AG04450 (cell line): ENCODE measurements around the gene LIMA1. TPM values are rescaled to one million over a fixed set of nuclear protein-coding genes. Genes with fewer than 3 reads are reported as not detected.
"Not testable (repeated sequence)": the region's sequence is repeated elsewhere in the genome, so short reads cannot be mapped to it uniquely, and the experiment has no call there.

Experiments
- CTCF ChIA-PET: fragments of 300-600, 350-600 bp; formaldehyde crosslinking; extraction: SDS; loops from one replicate; lab custom pipeline; 2022; ENCODE audit warnings: antibody characterized with exemption, inconsistent platforms; lab: Charles Lee
- POLR2A ChIA-PET: fragments of 350-600 bp; formaldehyde crosslinking; extraction: SDS; loops from one replicate; lab custom pipeline; 2021; ENCODE audit warnings: antibody characterized with exemption, inconsistent platforms; lab: Yijun Ruan, JAX
- DNase-seq: peaks from one replicate; pipeline ENCODE4 v3.0.0-alpha.2; 2011; ENCODE audit warnings: low read depth, low spot score
- H3K27ac ChIP-seq: one replicate; pipeline ENCODE4 v1.5.1; 2012; ENCODE audit warnings: low read depth, low read length, control low read depth
- H3K27me3 ChIP-seq: one replicate; pipeline ENCODE4 v1.6.0; 2012; ENCODE audit warnings: low read length; ENCODE audit not compliant: control insufficient read depth, insufficient read depth
- H3K4me3 ChIP-seq: 2 replicates; pipeline ENCODE4 v1.5.1; 2011; ENCODE audit warnings: mild to moderate bottlenecking, low read depth, low read length, control low read depth
- H3K9me3 ChIP-seq: 2 replicates; pipeline ENCODE4 v1.5.1; 2012; ENCODE audit warnings: low read length; ENCODE audit not compliant: control insufficient read depth, insufficient read depth
- CTCF ChIP-seq: IDR thresholded peaks from 2 replicates; pipeline ENCODE4 v1.5.1; 2011; ENCODE audit warnings: low read depth, low read length, control low read depth, inconsistent platforms
- polyA plus RNA-seq: library from polyadenylated mRNA; depleted of rRNA; stranded (reverse); fragments of >200 nt; gene quantifications from 2 replicates; pipeline ENCODE4 v1.2.3, GENCODE V29; 2011

Gene LIMA1
- polyA plus RNA-seq, 1 experiment = 218 TPM

- Histone ChIP-seq H3K27me3 (no peaks in the 10 kb centered on the region), H3K4me3 (no peak overlapping the region), H3K9me3 (no peaks in the 10 kb centered on the region), H3K27ac (no peak overlapping the region)
- ChIA-PET CTCF (interaction anchor here (0.6 kb wide), 1 partner anchor 524 kb away, joined by 3 read pairs; no protein-coding TSS in a partner anchor), POLR2A (no interaction called here)
- DNase-seq = no peak
- TF ChIP-seq CTCF = no peak
Measured at GRCh38 chr12:50275556-50275955, 7.8 kb downstream of the LIMA1 start.

DNA sequence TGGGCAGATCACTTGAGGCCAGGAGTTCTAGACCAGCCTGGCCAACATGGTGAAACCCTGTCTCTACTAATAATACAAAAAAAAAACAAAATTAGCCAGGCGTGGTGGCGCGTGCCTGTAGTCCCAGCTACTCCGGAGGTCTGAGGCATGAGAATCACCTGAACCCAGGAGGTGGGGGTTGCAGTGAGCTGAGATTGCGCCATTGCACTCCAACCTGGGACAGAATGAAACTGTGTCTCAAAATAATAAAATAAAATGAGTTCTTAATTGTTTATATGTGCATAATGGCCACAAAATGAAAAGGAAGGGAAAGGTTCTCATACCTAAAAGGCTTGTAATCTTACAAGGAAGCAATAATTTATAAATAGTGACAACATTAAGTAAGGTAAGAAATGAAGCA lies 8.2 kb downstream of the LIMA1 start:
- CTCF ChIA-PET, POLR2A ChIA-PET, H3K9me3 ChIP-seq, DNase-seq, H3K27ac ChIP-seq, H3K27me3 ChIP-seq, H3K4me3 ChIP-seq: not testable (repeated sequence)

DNA sequence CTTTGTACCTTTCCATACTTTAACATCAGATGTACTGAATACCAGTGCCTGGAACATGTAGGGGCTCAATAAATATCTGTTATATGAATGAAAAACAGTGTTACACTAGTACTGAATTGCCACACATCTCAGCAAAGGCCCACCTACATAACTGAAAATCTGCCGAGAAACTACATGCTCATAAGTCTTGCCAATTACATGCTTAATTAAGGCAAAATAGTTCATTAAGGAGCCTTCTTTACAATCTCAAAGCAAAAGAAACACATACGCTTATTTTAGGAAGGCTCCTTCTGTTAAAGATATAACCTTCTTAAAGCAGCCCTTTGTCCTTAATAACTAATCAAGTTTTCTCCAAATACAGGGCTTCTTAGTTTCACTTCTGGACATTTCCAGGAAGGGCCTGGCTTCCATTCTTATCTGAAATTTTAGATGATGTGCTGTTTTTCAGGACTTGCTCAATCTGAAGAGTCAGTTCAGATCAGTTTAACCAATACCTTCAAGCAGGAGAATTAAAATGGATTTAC lies 11.5 kb downstream of the LIMA1 start:
- Histone ChIP-seq H3K9me3 (no peaks in the 10 kb centered on the region), H3K27ac (no peak overlapping the region), H3K4me3 (no peak overlapping the region), H3K27me3 (no peaks in the 10 kb centered on the region)
- POLR2A ChIA-PET = no interaction called here
- CTCF ChIA-PET = interaction anchor here (0.6 kb wide), 1 partner anchor 51 kb away, joined by 3 read pairs; no protein-coding TSS in a partner anchor
- no peak for TF ChIP-seq CTCF
- DNase-seq = no peak

DNA sequence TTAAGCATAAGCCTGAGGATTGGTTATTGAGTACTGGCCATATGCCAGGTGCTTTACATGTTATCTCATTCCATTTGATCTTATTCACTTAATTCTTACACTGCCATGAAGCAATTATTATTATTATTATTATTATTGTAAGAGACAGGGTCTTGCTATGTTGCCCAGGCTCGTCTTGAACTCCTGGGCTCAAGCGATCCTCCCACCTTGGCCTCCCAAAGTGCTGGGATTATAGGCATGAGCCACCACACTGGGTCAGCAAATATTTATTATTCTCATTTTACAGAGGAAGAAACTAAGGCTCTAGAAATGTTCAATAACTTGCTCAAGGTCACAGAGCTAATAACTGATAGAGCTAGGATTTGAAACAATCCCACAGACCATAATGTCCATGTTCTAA lies 14.8 kb downstream of the LIMA1 start:
- CTCF ChIA-PET = no interaction called here
- DNase-seq = no peak
- H3K9me3 ChIP-seq = no peaks in the 10 kb centered on the region
- H3K27ac ChIP-seq = no peak overlapping the region
- no peaks in the 10 kb centered on the region for H3K27me3 ChIP-seq
- H3K4me3 ChIP-seq = no peak overlapping the region
- POLR2A ChIA-PET = no interaction called here
- TF ChIP-seq CTCF = no peak

DNA sequence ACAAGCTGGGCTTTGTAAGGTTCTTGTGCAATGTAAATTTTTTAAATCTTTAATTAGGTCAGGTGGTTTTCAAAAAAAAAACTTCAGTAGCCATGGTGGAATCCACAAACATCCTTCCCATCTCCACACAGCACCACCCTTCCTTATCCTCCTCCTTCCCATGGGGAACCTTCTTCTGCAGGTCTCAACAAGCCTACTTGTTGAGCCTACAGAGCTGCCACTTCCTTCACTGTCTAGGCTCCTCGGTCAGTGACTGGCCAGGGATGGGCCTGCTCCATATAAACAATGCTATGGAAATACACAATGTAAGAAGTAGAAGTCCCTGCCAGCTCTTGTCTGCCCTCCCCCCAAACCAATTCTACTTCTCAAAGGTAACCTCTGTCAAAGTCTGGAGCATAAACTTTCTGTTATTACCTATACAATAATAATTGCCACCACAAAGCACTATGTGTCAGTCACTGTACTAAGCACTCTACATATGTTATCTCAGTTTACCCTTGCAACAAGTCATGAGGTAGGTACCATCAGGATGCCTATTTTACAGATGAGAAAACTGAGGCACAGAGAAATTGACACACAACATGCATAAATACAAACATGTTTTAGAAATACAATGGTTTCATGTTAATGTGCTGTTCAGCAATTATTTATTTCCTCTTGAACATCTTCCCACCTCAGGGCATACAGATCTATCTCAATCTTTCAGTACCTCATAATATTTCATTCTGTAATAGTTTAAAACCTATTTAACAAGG lies 17.4 kb downstream of the LIMA1 start:
- no peak for TF ChIP-seq CTCF
- H3K27ac ChIP-seq = no peak overlapping the region
- DNase-seq = no peak
- CTCF ChIA-PET = no interaction called here
- no peaks in the 10 kb centered on the region for H3K27me3 ChIP-seq
- no peaks in the 10 kb centered on the region for H3K9me3 ChIP-seq
- POLR2A ChIA-PET = no interaction called here
- H3K4me3 ChIP-seq = no peak overlapping the region
